Stimulated activated CD8-positive, alpha-beta memory T cell treated with anti-CD3 and anti-CD28 coated beads, Interleukin-2, amount 100 ng/mL, for 1 hour (primary cell): ENCODE data around the gene TNFRSF25.
"Not testable (repeated sequence)": the region's sequence is repeated elsewhere in the genome, so short reads cannot be mapped to it uniquely, and the experiment has no call there.

ENCODE experiments used
- DNase-seq, 2 donors: peaks; one replicate each; pipeline ENCODE4 v3.0.0-alpha.2; 2020; ENCODE audit warnings: low read depth in 2 of 2

TNFRSF25 gene

GRCh38 chr1:6435547-6435946, 30.4 kb downstream of the TNFRSF25 start:
- no peak for DNase-seq

GRCh38 chr1:6435129-6435528, 30.8 kb downstream of the TNFRSF25 start:
- DNase-seq, result no peak

GRCh38 chr1:6434186-6434585, 31.8 kb downstream of the TNFRSF25 start:
- no peak for DNase-seq

- DNase-seq, result not testable (repeated sequence)
Measured at GRCh38 chr1:6431645-6432579, 34.1 kb downstream of the TNFRSF25 start.

GRCh38 chr1:6429660-6430411, 36.1 kb downstream of the TNFRSF25 start:
- not testable (repeated sequence) for DNase-seq

- DNase-seq, result not testable (repeated sequence)
Measured at GRCh38 chr1:6428453-6428852, 37.5 kb downstream of the TNFRSF25 start.

- no peak for DNase-seq
Measured at GRCh38 chr1:6427441-6428390, 38.3 kb downstream of the TNFRSF25 start.

GRCh38 chr1:6426972-6427350, 39.0 kb downstream of the TNFRSF25 start:
- DNase-seq, result no peak

GRCh38 chr1:6426277-6426971, 39.5 kb downstream of the TNFRSF25 start:
- DNase-seq, result no peak

GRCh38 chr1:6425658-6426057, 40.3 kb downstream of the TNFRSF25 start:
- DNase-seq, result no peak

- no peak for DNase-seq
Measured at GRCh38 chr1:6424619-6425593, 41.1 kb downstream of the TNFRSF25 start, which contains the start of gene ESPN. TSS of gene ESPN (plus strand) at chr1:6424776. CDS start at chr1:6424956, 180 bp downstream.

GRCh38 chr1:6424000-6424565, 41.9 kb downstream of the TNFRSF25 start:
- no peak for DNase-seq

GRCh38 chr1:6423321-6423999, 42.5 kb downstream of the TNFRSF25 start:
- peak; percentile 38 to 62 for DNase-seq

GRCh38 chr1:6421266-6421665, 44.7 kb downstream of the TNFRSF25 start:
- no peak for DNase-seq

GRCh38 chr1:6420454-6421042, 45.4 kb downstream of the TNFRSF25 start:
- DNase-seq, result no peak

GRCh38 chr1:6419804-6420453, 46.0 kb downstream of the TNFRSF25 start, which contains the start of gene HES2:
TSS of gene HES2 (minus strand) at chr1:6419919. CDS start at chr1:6419820, 99 bp downstream.
- DNase-seq, result no peak

- DNase-seq, result no peak
Measured at GRCh38 chr1:6419397-6419803, 46.6 kb downstream of the TNFRSF25 start.
